Measurements from ENCODE around the gene SPAG17. TPM values are rescaled to one million over a fixed set of nuclear protein-coding genes. Genes with fewer than 3 reads are reported as not detected.

SPAG17 gene
- total RNA-seq, 2 experiments from 2014 or later: not detected

- ChIA-PET POLR2A (no interaction called here), CTCF (no interaction called here)
- Mint-ChIP-seq H3K9me3 (no peaks in the 10 kb centered on the region), H3K4me1 (ENCODE audit: low read depth) (no peaks in the 10 kb centered on the region), H3K27me3 (no peaks in the 10 kb centered on the region), H3K4me3 (no peak overlapping the region), H3K36me3 (no peaks in the 10 kb centered on the region), H3K27ac (no peak overlapping the region)
- no peak for DNase-seq
- intact Hi-C loops (cut with micrococcal nuclease): no loop called here
Observed at GRCh38 chr1:118155106-118155505, 29.9 kb downstream of the SPAG17 start.

GRCh38 chr1:118154220-118154619 lies 30.8 kb downstream of the SPAG17 start:
- H3K36me3 Mint-ChIP-seq: no peaks in the 10 kb centered on the region
- no peak for DNase-seq
- no peak overlapping the region for H3K4me3 Mint-ChIP-seq
- ChIA-PET CTCF (no interaction called here), POLR2A (no interaction called here)
- intact Hi-C loops (cut with micrococcal nuclease): no loop called here
- H3K27me3 Mint-ChIP-seq: no peaks in the 10 kb centered on the region
- no peak overlapping the region for H3K27ac Mint-ChIP-seq
- H3K4me1 Mint-ChIP-seq (ENCODE audit: low read depth): no peaks in the 10 kb centered on the region
- H3K9me3 Mint-ChIP-seq: no peaks in the 10 kb centered on the region

DNA sequence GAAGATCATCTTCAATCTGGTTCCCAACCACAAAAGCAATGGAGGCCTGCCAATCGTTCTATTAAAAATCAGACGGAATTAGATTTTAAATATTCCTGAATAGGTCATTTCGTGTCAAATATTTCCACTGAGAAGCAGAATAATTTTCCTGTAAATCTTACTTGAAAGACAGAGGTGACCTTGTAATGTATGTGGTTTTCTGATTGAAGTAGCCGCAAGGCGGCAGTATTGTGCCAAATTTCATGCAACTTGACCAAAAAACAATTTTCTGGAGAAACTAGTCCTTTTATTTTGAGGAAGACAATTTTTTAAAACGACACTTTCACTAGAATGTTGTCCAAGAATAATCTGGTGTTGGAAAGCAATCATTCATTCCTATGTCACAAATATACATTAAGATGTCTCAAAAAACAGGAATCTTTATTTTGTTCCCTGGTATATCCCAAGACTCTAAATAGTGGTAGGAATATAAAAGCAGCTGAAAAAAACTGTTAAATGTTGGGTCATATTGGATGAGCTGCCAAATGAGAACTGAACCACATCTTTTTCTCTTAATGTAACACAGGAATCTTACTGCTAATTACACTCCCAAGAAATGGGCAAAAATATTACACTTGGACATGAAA lies 33.6 kb downstream of the SPAG17 start:
- intact Hi-C loops (cut with micrococcal nuclease): no loop called here
- Mint-ChIP-seq H3K36me3 (no peaks in the 10 kb centered on the region), H3K4me3 (no peak overlapping the region), H3K27ac (no peak overlapping the region), H3K4me1 (ENCODE audit: low read depth) (no peaks in the 10 kb centered on the region), H3K9me3 (no peaks in the 10 kb centered on the region), H3K27me3 (no peaks in the 10 kb centered on the region)
- peak; percentile 55 for DNase-seq
- POLR2A ChIA-PET: no interaction called here
- CTCF ChIA-PET: interaction anchor here (0.8 to 1.2 kb wide), 2 partner anchors 15 to 857 kb away, joined by 4 to 5 read pairs; no protein-coding TSS in a partner anchor

GRCh38 chr1:118149799-118150198 lies 35.2 kb downstream of the SPAG17 start:
- CTCF ChIA-PET: no interaction called here
- no peaks in the 10 kb centered on the region for H3K36me3 Mint-ChIP-seq
- no peaks in the 10 kb centered on the region for H3K27me3 Mint-ChIP-seq
- no peak overlapping the region for H3K4me3 Mint-ChIP-seq
- H3K4me1 Mint-ChIP-seq (ENCODE audit: low read depth): no peaks in the 10 kb centered on the region
- no peaks in the 10 kb centered on the region for H3K9me3 Mint-ChIP-seq
- no peak overlapping the region for H3K27ac Mint-ChIP-seq
- POLR2A ChIA-PET: no interaction called here
- no peak for DNase-seq
- intact Hi-C loops (cut with micrococcal nuclease): no loop called here

GRCh38 chr1:118148034-118148433 lies 37.0 kb downstream of the SPAG17 start:
- CTCF ChIA-PET: no interaction called here
- H3K36me3 Mint-ChIP-seq: no peaks in the 10 kb centered on the region
- H3K27me3 Mint-ChIP-seq: no peaks in the 10 kb centered on the region
- H3K27ac Mint-ChIP-seq: no peak overlapping the region
- H3K4me1 Mint-ChIP-seq (ENCODE audit: low read depth): no peaks in the 10 kb centered on the region
- no peak for DNase-seq
- no peak overlapping the region for H3K4me3 Mint-ChIP-seq
- H3K9me3 Mint-ChIP-seq: no peaks in the 10 kb centered on the region
- POLR2A ChIA-PET: no interaction called here
- intact Hi-C loops (cut with micrococcal nuclease): no loop called here

GRCh38 chr1:118147522-118147921 lies 37.5 kb downstream of the SPAG17 start:
- CTCF ChIA-PET: no interaction called here
- intact Hi-C loops (cut with micrococcal nuclease): no loop called here
- H3K4me3 Mint-ChIP-seq: no peak overlapping the region
- no peaks in the 10 kb centered on the region for H3K36me3 Mint-ChIP-seq
- H3K4me1 Mint-ChIP-seq (ENCODE audit: low read depth): no peaks in the 10 kb centered on the region
- H3K27ac Mint-ChIP-seq: no peak overlapping the region
- no peak for DNase-seq
- H3K27me3 Mint-ChIP-seq: no peaks in the 10 kb centered on the region
- no peaks in the 10 kb centered on the region for H3K9me3 Mint-ChIP-seq
- POLR2A ChIA-PET: no interaction called here

- Mint-ChIP-seq H3K27ac (no peak overlapping the region), H3K27me3 (no peaks in the 10 kb centered on the region), H3K36me3 (no peaks in the 10 kb centered on the region), H3K4me1 (ENCODE audit: low read depth) (no peaks in the 10 kb centered on the region), H3K4me3 (no peak overlapping the region), H3K9me3 (no peaks in the 10 kb centered on the region)
- ChIA-PET POLR2A (no interaction called here), CTCF (no interaction called here)
- no peak for DNase-seq
- intact Hi-C loops (cut with micrococcal nuclease): no loop called here
Observed at GRCh38 chr1:118145721-118146120, 39.3 kb downstream of the SPAG17 start.

DNA sequence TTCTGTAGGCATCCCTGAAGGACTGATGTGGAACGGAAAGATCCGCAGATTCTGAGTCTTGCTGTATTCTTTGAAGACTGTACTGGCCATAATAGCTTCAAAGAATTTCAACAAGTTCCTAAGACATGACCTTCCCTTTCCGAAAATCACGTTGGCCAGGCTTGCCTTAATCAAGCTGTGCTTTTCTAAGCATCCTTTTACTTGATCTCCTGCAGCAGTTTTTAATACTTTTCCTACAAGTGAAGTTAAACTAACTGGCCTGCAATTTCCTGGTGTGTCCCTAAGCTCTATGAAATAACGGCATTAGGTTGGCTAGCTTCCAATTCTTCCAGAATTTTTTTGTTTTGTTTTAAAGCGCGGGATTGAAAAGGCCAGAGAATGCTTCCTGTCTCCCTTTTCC lies 40.3 kb downstream of the SPAG17 start:
- H3K27ac Mint-ChIP-seq: no peak overlapping the region
- CTCF ChIA-PET: no interaction called here
- POLR2A ChIA-PET: no interaction called here
- intact Hi-C loops (cut with micrococcal nuclease): no loop called here
- H3K9me3 Mint-ChIP-seq: no peaks in the 10 kb centered on the region
- H3K4me3 Mint-ChIP-seq: no peak overlapping the region
- H3K36me3 Mint-ChIP-seq: no peaks in the 10 kb centered on the region
- DNase-seq: no peak
- H3K27me3 Mint-ChIP-seq: no peaks in the 10 kb centered on the region
- no peaks in the 10 kb centered on the region for H3K4me1 Mint-ChIP-seq (ENCODE audit: low read depth)

DNA sequence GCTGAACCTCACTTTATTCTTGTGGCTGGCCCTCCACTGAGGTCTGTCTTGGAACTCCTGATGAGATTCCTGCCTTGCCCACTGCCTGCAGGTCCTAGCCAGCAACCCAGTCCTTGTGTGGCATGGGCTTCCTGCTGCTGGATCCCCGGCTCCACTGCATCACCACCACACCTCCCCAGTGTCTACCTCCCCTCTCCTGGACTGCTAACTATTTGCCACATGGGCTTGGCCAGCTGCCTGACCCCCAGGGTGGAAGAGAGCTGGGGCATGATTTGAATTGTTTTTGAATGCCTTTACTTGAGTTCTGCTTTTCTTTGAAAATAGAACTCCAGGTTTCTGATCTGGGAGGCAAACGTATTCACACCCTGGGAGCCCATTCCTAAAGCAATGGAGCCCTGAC lies 41.2 kb downstream of the SPAG17 start:
- no peaks in the 10 kb centered on the region for H3K36me3 Mint-ChIP-seq
- ChIA-PET CTCF (no interaction called here), POLR2A (no interaction called here)
- H3K27ac Mint-ChIP-seq: no peak overlapping the region
- no peak for DNase-seq
- no peaks in the 10 kb centered on the region for H3K9me3 Mint-ChIP-seq
- H3K27me3 Mint-ChIP-seq: peaks cover 1% of the 10 kb centered on the region
- no peak overlapping the region for H3K4me3 Mint-ChIP-seq
- no peaks in the 10 kb centered on the region for H3K4me1 Mint-ChIP-seq (ENCODE audit: low read depth)
- intact Hi-C loops (cut with micrococcal nuclease): no loop called here

- Mint-ChIP-seq H3K4me3 (no peak overlapping the region), H3K9me3 (no peaks in the 10 kb centered on the region), H3K36me3 (no peaks in the 10 kb centered on the region), H3K27ac (no peak overlapping the region), H3K4me1 (ENCODE audit: low read depth) (no peaks in the 10 kb centered on the region), H3K27me3 (peaks cover 1% of the 10 kb centered on the region)
- intact Hi-C loops (cut with micrococcal nuclease): no loop called here
- CTCF ChIA-PET: no interaction called here
- POLR2A ChIA-PET: no interaction called here
- no peak for DNase-seq
Observed at GRCh38 chr1:118143121-118143520, 41.9 kb downstream of the SPAG17 start.

- peaks cover 1% of the 10 kb centered on the region for H3K27me3 Mint-ChIP-seq
- no peak overlapping the region for H3K27ac Mint-ChIP-seq
- H3K36me3 Mint-ChIP-seq: no peaks in the 10 kb centered on the region
- DNase-seq: no peak
- ChIA-PET CTCF (no interaction called here), POLR2A (no interaction called here)
- H3K4me3 Mint-ChIP-seq: no peak overlapping the region
- no peaks in the 10 kb centered on the region for H3K9me3 Mint-ChIP-seq
- intact Hi-C loops (cut with micrococcal nuclease): no loop called here
- no peaks in the 10 kb centered on the region for H3K4me1 Mint-ChIP-seq (ENCODE audit: low read depth)
Observed at GRCh38 chr1:118142546-118142945, 42.5 kb downstream of the SPAG17 start.

- no peaks in the 10 kb centered on the region for H3K36me3 Mint-ChIP-seq
- ChIA-PET POLR2A (no interaction called here), CTCF (no interaction called here)
- peaks cover 7% of the 10 kb centered on the region for H3K4me1 Mint-ChIP-seq (ENCODE audit: low read depth)
- no peaks in the 10 kb centered on the region for H3K9me3 Mint-ChIP-seq
- no peak for DNase-seq
- intact Hi-C loops (cut with micrococcal nuclease): no loop called here
- H3K27me3 Mint-ChIP-seq: peaks cover 10% of the 10 kb centered on the region
- H3K27ac Mint-ChIP-seq: no peak overlapping the region
- no peak overlapping the region for H3K4me3 Mint-ChIP-seq
Observed at GRCh38 chr1:118137900-118138299, 47.1 kb downstream of the SPAG17 start.

GRCh38 chr1:118136187-118136941 lies 48.7 kb downstream of the SPAG17 start:
- DNase-seq: peak; percentile 64
- Mint-ChIP-seq H3K4me3 (no peak overlapping the region), H3K36me3 (no peaks in the 10 kb centered on the region)

More at GRCh38 chr1:118136187-118136941, 48.7 kb downstream of the SPAG17 start:
- peaks cover 7% of the 10 kb centered on the region for H3K4me1 Mint-ChIP-seq (ENCODE audit: low read depth)
- POLR2A ChIA-PET: no interaction called here
- H3K27ac Mint-ChIP-seq: no peak overlapping the region
- H3K9me3 Mint-ChIP-seq: no peaks in the 10 kb centered on the region
- intact Hi-C loops (cut with micrococcal nuclease): no loop called here
- H3K27me3 Mint-ChIP-seq: peaks cover 10% of the 10 kb centered on the region
- CTCF ChIA-PET: no interaction called here
